ENCODE measurements around the gene UNC119.

DNA sequence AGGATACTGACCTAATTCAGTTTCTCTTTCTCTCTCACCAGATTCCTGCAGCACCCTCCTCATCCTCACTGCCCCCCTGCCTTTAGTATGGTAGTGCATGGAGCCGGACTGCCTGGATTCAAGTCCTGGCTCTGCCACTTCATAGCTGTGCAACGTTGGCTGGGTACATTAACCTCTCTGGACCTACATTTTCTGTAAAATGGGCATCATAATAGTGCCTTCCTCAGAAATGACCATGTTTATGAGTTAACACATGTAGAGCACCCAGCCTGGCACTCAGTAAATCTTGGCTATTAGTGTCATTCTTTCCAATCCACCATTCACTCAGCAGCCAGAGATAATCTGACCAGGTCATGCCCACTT, 7.3 kb downstream of the UNC119 start:
- TF ChIP-seq CTCF (conservative IDR thresholded peaks at IDR 0.05; ENCODE audit: low read depth, low read length) (no peak), EZH2phosphoT487 (IDR thresholded peaks at IDR 0.05; ENCODE audit: borderline replicate concordance, low read length) (no peak), EZH2 (IDR thresholded peaks at IDR 0.05; ENCODE audit: low read length, unreplicated experiment) (no peak)
